Breast epithelium (tissue), 3 donors: ENCODE measurements around the gene PLPPR4.

Experiments
- POLR2A ChIP-seq: fragments of 450-650 bp; IDR thresholded peaks from one replicate; pipeline ENCODE4 v1.6.1; 2016; ENCODE audit warnings: antibody characterized with exemption, mild to moderate bottlenecking, moderate library complexity
- TF ChIP-seq, protein P1 (sequence below), 3 donors: fragments of 450-650 bp; IDR thresholded peaks; one replicate each; pipeline ENCODE4 v1.5.1; 2016 to 2017; ENCODE audit warnings: antibody characterized with exemption in 3 of 3, mild to moderate bottlenecking in 3 of 3, moderate library complexity in 3 of 3

DNA sequence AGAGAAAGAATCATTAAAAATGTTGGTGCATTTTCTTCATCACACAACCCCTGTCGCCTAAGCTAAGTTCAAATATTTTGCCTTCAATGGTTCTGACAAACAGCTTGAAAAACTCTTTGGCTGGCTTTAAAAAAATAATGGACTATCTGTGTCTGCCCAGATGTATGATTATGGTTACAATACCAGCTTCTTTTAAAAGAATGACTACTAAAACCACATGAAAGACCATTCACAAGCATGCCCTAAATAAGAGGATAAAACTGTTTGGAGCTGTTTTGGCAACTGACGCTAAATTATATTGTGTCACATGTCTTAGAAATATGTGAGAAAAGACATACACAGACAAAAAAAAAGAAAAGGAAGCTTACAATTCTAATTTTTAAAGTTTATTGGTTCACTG is 23.7 kb upstream of the PLPPR4 start:
- TF ChIP-seq, protein P1, sequence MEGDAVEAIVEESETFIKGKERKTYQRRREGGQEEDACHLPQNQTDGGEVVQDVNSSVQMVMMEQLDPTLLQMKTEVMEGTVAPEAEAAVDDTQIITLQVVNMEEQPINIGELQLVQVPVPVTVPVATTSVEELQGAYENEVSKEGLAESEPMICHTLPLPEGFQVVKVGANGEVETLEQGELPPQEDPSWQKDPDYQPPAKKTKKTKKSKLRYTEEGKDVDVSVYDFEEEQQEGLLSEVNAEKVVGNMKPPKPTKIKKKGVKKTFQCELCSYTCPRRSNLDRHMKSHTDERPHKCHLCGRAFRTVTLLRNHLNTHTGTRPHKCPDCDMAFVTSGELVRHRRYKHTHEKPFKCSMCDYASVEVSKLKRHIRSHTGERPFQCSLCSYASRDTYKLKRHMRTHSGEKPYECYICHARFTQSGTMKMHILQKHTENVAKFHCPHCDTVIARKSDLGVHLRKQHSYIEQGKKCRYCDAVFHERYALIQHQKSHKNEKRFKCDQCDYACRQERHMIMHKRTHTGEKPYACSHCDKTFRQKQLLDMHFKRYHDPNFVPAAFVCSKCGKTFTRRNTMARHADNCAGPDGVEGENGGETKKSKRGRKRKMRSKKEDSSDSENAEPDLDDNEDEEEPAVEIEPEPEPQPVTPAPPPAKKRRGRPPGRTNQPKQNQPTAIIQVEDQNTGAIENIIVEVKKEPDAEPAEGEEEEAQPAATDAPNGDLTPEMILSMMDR (IDR thresholded peaks at IDR 0.05) = no peak
- no peak for TF ChIP-seq POLR2A
